Measurements from ENCODE around the gene AVPI1. TPM values are rescaled to one million over a fixed set of nuclear protein-coding genes. Genes with fewer than 3 reads are reported as not detected.
"Not testable (repeated sequence)": the region's sequence is repeated elsewhere in the genome, so short reads cannot be mapped to it uniquely, and the experiment has no call there.

AVPI1 gene
- total RNA-seq, 1 donor from 2014 or later = 6.7 TPM

- peaks cover 59% of the 10 kb centered on the region for H3K36me3 ChIP-seq
- H3K27ac ChIP-seq (replicated peaks) = no peak overlapping the region
- intact Hi-C loops (cut with micrococcal nuclease) = no loop called here
- no peaks in the 10 kb centered on the region for H3K9me3 ChIP-seq (replicated peaks)
- H3K27me3 ChIP-seq (ENCODE audit: low read depth) = no peaks in the 10 kb centered on the region
- TF ChIP-seq CTCF (IDR thresholded peaks at IDR 0.05; ENCODE audit: borderline replicate concordance) = no peak
- peaks cover 16% of the 10 kb centered on the region for H3K4me1 ChIP-seq
- DNase-seq = no peak
- no peak overlapping the region for H3K4me3 ChIP-seq
These were observed 35.3 kb downstream of the AVPI1 start for GRCh38 chr10:97651773-97652172.

- TF ChIP-seq CTCF (IDR thresholded peaks at IDR 0.05; ENCODE audit: borderline replicate concordance) = no peak
- peaks cover 55% of the 10 kb centered on the region for H3K36me3 ChIP-seq
These were observed 36.3 kb downstream of the AVPI1 start for GRCh38 chr10:97650726-97651125.

GRCh38 chr10:97649405-97649750, 37.7 kb downstream of the AVPI1 start:
- H3K27me3 ChIP-seq (ENCODE audit: low read depth); intact Hi-C loops (cut with micrococcal nuclease); DNase-seq; H3K4me3 ChIP-seq; H3K9me3 ChIP-seq (replicated peaks): not testable (repeated sequence)
- peaks cover 49% of the 10 kb centered on the region for H3K36me3 ChIP-seq
- peak overlapping the region; percentile 21 for H3K27ac ChIP-seq (replicated peaks)
- peaks cover 16% of the 10 kb centered on the region for H3K4me1 ChIP-seq

More at GRCh38 chr10:97650726-97651125, 36.3 kb downstream of the AVPI1 start:
- no peaks in the 10 kb centered on the region for H3K27me3 ChIP-seq (ENCODE audit: low read depth)
- H3K4me3 ChIP-seq = no peak overlapping the region
- no peak overlapping the region for H3K27ac ChIP-seq (replicated peaks)
- no peak for DNase-seq
- peaks cover 16% of the 10 kb centered on the region for H3K4me1 ChIP-seq
- H3K9me3 ChIP-seq (replicated peaks) = no peaks in the 10 kb centered on the region
- intact Hi-C loops (cut with micrococcal nuclease) = no loop called here

- peaks cover 16% of the 10 kb centered on the region for H3K4me1 ChIP-seq
- peak overlapping the region; percentile 21 for H3K27ac ChIP-seq (replicated peaks)
- TF ChIP-seq CTCF (IDR thresholded peaks at IDR 0.05; ENCODE audit: borderline replicate concordance) = no peak
- DNase-seq = no peak
- intact Hi-C loops (cut with micrococcal nuclease) = no loop called here
- H3K27me3 ChIP-seq (ENCODE audit: low read depth) = no peaks in the 10 kb centered on the region
- H3K36me3 ChIP-seq = peaks cover 49% of the 10 kb centered on the region
- H3K9me3 ChIP-seq (replicated peaks) = no peaks in the 10 kb centered on the region
- no peak overlapping the region for H3K4me3 ChIP-seq
These were observed 38.3 kb downstream of the AVPI1 start for GRCh38 chr10:97648562-97649404.

- intact Hi-C loops (cut with micrococcal nuclease) = no loop called here
- no peak for TF ChIP-seq CTCF (IDR thresholded peaks at IDR 0.05; ENCODE audit: borderline replicate concordance)
- Histone ChIP-seq H3K36me3 (peaks cover 37% of the 10 kb centered on the region), H3K9me3 (replicated peaks) (no peaks in the 10 kb centered on the region), H3K4me3 (no peak overlapping the region), H3K27me3 (ENCODE audit: low read depth) (no peaks in the 10 kb centered on the region), H3K27ac (replicated peaks) (peak overlapping the region; percentile 21), H3K4me1 (peaks cover 20% of the 10 kb centered on the region)
- no peak for DNase-seq
These were observed 39.5 kb downstream of the AVPI1 start for GRCh38 chr10:97647556-97647955.

GRCh38 chr10:97644936-97645335, 42.1 kb downstream of the AVPI1 start:
- no peak overlapping the region for H3K4me3 ChIP-seq
- no peaks in the 10 kb centered on the region for H3K9me3 ChIP-seq (replicated peaks)
- H3K4me1 ChIP-seq = peaks cover 33% of the 10 kb centered on the region
- DNase-seq = no peak
- TF ChIP-seq CTCF (IDR thresholded peaks at IDR 0.05; ENCODE audit: borderline replicate concordance) = no peak
- H3K36me3 ChIP-seq = peaks cover 20% of the 10 kb centered on the region
- intact Hi-C loops (cut with micrococcal nuclease) = no loop called here
- H3K27me3 ChIP-seq (ENCODE audit: low read depth) = no peaks in the 10 kb centered on the region
- H3K27ac ChIP-seq (replicated peaks) = no peak overlapping the region

All from left ventricle myocardium inferior (tissue), 1 donor.